ENCODE results near the gene CHST12. TPM values are rescaled to one million over a fixed set of nuclear protein-coding genes. Genes with fewer than 3 reads are reported as not detected.
"Not testable (repeated sequence)": the region's sequence is repeated elsewhere in the genome, so short reads cannot be mapped to it uniquely, and the experiment has no call there.

Gene CHST12
- polyA plus RNA-seq, 1 donor from 2014 or later: 24.9 TPM

- peak overlapping the region; percentile 75 to 94 (median 90) for H3K4me3 Mint-ChIP-seq
- no peaks in the 10 kb centered on the region for H3K9me3 Mint-ChIP-seq
- H3K4me1 Mint-ChIP-seq: peaks cover 38 to 46% (median 42%) of the 10 kb centered on the region in 3 donors
- H3K36me3 Mint-ChIP-seq: peaks cover 5% of the 10 kb centered on the region
- no peaks in the 10 kb centered on the region for H3K27me3 Mint-ChIP-seq
- peak overlapping the region; percentile 59 to 90 (median 87) for H3K27ac Mint-ChIP-seq
Measured at GRCh38 chr7:2405201-2405600, 1.8 kb downstream of the CHST12 start.

GRCh38 chr7:2405601-2406345 is 2.4 kb downstream of the CHST12 start:
- peak overlapping the region; percentile 75 to 94 (median 90) for H3K4me3 Mint-ChIP-seq
- H3K9me3 Mint-ChIP-seq: no peaks in the 10 kb centered on the region
- H3K4me1 Mint-ChIP-seq: peaks cover 42 to 48% (median 42%) of the 10 kb centered on the region in 3 donors
- peaks cover 5% of the 10 kb centered on the region for H3K36me3 Mint-ChIP-seq
- H3K27ac Mint-ChIP-seq: peak overlapping the region; percentile 59 to 90 (median 87)
- no peaks in the 10 kb centered on the region for H3K27me3 Mint-ChIP-seq

GRCh38 chr7:2409745-2410414 is 6.5 kb downstream of the CHST12 start:
- Mint-ChIP-seq H3K4me1 (peaks cover 42 to 54% (median 45%) of the 10 kb centered on the region in 3 donors), H3K27ac (peak overlapping the region; percentile 50 to 88 (median 67)), H3K36me3 (peaks cover 11% of the 10 kb centered on the region), H3K4me3 (peak overlapping the region in 3 of 4 donors; percentile 68 to 74 (median 69)), H3K27me3 (no peaks in the 10 kb centered on the region), H3K9me3 (no peaks in the 10 kb centered on the region)

GRCh38 chr7:2411049-2411448 is 7.6 kb downstream of the CHST12 start:
- peak overlapping the region in 1 of 3 donors; percentile 88 for H3K27ac Mint-ChIP-seq
- no peaks in the 10 kb centered on the region for H3K27me3 Mint-ChIP-seq
- H3K9me3 Mint-ChIP-seq: no peaks in the 10 kb centered on the region
- peaks cover 11% of the 10 kb centered on the region for H3K36me3 Mint-ChIP-seq
- H3K4me1 Mint-ChIP-seq: peaks cover 32 to 44% (median 33%) of the 10 kb centered on the region in 3 donors
- no peak overlapping the region for H3K4me3 Mint-ChIP-seq

GRCh38 chr7:2411815-2412586 is 8.6 kb downstream of the CHST12 start:
- Mint-ChIP-seq H3K4me1 (peaks cover 28 to 40% (median 30%) of the 10 kb centered on the region in 3 donors), H3K9me3 (no peaks in the 10 kb centered on the region), H3K27me3 (no peaks in the 10 kb centered on the region), H3K36me3 (peaks cover 11% of the 10 kb centered on the region), H3K27ac (peak overlapping the region in 2 of 3 donors; percentile 21 to 47), H3K4me3 (peak overlapping the region in 1 of 4 donors; percentile 30)

GRCh38 chr7:2412587-2413201 is 9.3 kb downstream of the CHST12 start:
- Mint-ChIP-seq H3K4me3 (peak overlapping the region in 1 of 4 donors; percentile 30), H3K9me3 (no peaks in the 10 kb centered on the region), H3K36me3 (peaks cover 11% of the 10 kb centered on the region), H3K4me1 (peaks cover 27 to 40% (median 28%) of the 10 kb centered on the region in 3 donors), H3K27ac (peak overlapping the region in 1 of 3 donors; percentile 21), H3K27me3 (no peaks in the 10 kb centered on the region)

GRCh38 chr7:2416063-2416462 is 12.7 kb downstream of the CHST12 start:
- Mint-ChIP-seq H3K27ac (peak overlapping the region in 1 of 3 donors; percentile 9), H3K4me1 (peaks cover 18 to 22% (median 20%) of the 10 kb centered on the region in 3 donors), H3K9me3 (no peaks in the 10 kb centered on the region), H3K27me3 (no peaks in the 10 kb centered on the region), H3K36me3 (peaks cover 10% of the 10 kb centered on the region), H3K4me3 (no peak overlapping the region)

- Mint-ChIP-seq H3K4me3 (no peak overlapping the region), H3K9me3 (no peaks in the 10 kb centered on the region), H3K27ac (no peak overlapping the region), H3K4me1 (peaks cover 18 to 22% (median 20%) of the 10 kb centered on the region in 3 donors), H3K27me3 (no peaks in the 10 kb centered on the region), H3K36me3 (peaks cover 10% of the 10 kb centered on the region)
Measured at GRCh38 chr7:2416650-2417049, 13.2 kb downstream of the CHST12 start.

- peaks cover 18 to 19% (median 18%) of the 10 kb centered on the region in 3 donors for H3K4me1 Mint-ChIP-seq
- not testable (repeated sequence) for H3K27ac Mint-ChIP-seq
Measured at GRCh38 chr7:2417178-2417577, 13.8 kb downstream of the CHST12 start.

GRCh38 chr7:2417981-2418481 is 14.6 kb downstream of the CHST12 start:
- Mint-ChIP-seq H3K4me1 (peaks cover 10 to 12% (median 11%) of the 10 kb centered on the region in 3 donors), H3K27ac (peak overlapping the region in 1 of 3 donors; percentile 62), H3K36me3 (peaks cover 10% of the 10 kb centered on the region), H3K27me3 (no peaks in the 10 kb centered on the region), H3K9me3 (no peaks in the 10 kb centered on the region), H3K4me3 (no peak overlapping the region)

More at GRCh38 chr7:2417178-2417577, 13.8 kb downstream of the CHST12 start:
- not testable (repeated sequence) for H3K4me3 Mint-ChIP-seq, H3K9me3 Mint-ChIP-seq, H3K27me3 Mint-ChIP-seq
- H3K36me3 Mint-ChIP-seq: peaks cover 10% of the 10 kb centered on the region

GRCh38 chr7:2420216-2420933 is 17.0 kb downstream of the CHST12 start:
- no peak overlapping the region for H3K27ac Mint-ChIP-seq

GRCh38 chr7:2421943-2422310 is 18.5 kb downstream of the CHST12 start:
- Mint-ChIP-seq H3K9me3 (no peaks in the 10 kb centered on the region), H3K27ac (peak overlapping the region in 1 of 3 donors; percentile 86), H3K27me3 (no peaks in the 10 kb centered on the region), H3K4me1 (peaks cover 0 to 9% (median 4%) of the 10 kb centered on the region in 3 donors), H3K36me3 (peaks cover 3% of the 10 kb centered on the region), H3K4me3 (no peak overlapping the region)

More at GRCh38 chr7:2420216-2420933, 17.0 kb downstream of the CHST12 start:
- H3K27me3 Mint-ChIP-seq: no peaks in the 10 kb centered on the region
- H3K4me3 Mint-ChIP-seq: no peak overlapping the region
- H3K36me3 Mint-ChIP-seq: peaks cover 4% of the 10 kb centered on the region
- H3K9me3 Mint-ChIP-seq: no peaks in the 10 kb centered on the region
- H3K4me1 Mint-ChIP-seq: peaks cover 6 to 9% (median 6%) of the 10 kb centered on the region in 3 donors

- H3K27ac Mint-ChIP-seq: peak overlapping the region in 1 of 3 donors; percentile 21
Measured at GRCh38 chr7:2425749-2426148, 22.3 kb downstream of the CHST12 start.

More at GRCh38 chr7:2425749-2426148, 22.3 kb downstream of the CHST12 start:
- Mint-ChIP-seq H3K36me3 (peaks cover 5% of the 10 kb centered on the region), H3K9me3 (peaks cover 0 to under 1% (median under 1%) of the 10 kb centered on the region in 3 donors), H3K27me3 (no peaks in the 10 kb centered on the region), H3K4me1 (peaks cover under 1 to 12% (median 4%) of the 10 kb centered on the region in 3 donors), H3K4me3 (no peak overlapping the region)
